ENCODE results near the gene STOX1.

DNA sequence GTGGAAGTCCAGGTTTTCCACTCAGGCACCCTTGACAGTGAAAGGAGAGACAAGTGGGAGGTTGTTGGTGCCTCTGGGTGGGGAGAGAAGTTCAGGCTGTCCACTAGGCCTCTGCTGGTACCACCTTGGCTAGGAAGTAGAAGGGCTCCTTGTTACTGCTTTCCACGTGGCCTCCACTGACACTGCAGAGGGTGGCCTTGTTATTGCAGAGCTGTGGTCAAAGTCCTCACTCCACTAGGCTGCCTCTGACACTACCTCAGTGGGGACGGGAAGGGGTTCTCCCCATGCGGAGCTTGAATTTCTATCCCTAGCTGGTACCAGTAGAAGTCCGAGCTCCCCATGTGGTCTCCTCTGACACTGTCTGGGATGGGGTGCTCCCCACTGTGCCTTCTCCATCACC lies 14.9 kb upstream of the STOX1 start:
- no peak for TF ChIP-seq CTCF (IDR thresholded peaks at IDR 0.05)
- no peak for TF ChIP-seq POLR2A (IDR thresholded peaks at IDR 0.05)
